Liver (tissue), 9 donors: ENCODE results near the gene FARSA. TPM values are rescaled to one million over a fixed set of nuclear protein-coding genes. Genes with fewer than 3 reads are reported as not detected.

Experiments
- DNase-seq: peaks from one replicate; pipeline ENCODE4 v3.0.0-alpha.2; 2017; ENCODE audit warnings: low spot score
- H3K27ac ChIP-seq, 2 donors: one replicate each; pipeline ENCODE4 v1.7.0; 2013; ENCODE audit warnings: inconsistent platforms in 2 of 2, low read length in 2 of 2, control low read depth in 1 of 2, low read depth in 1 of 2, mild to moderate bottlenecking in 1 of 2
- H3K27me3 ChIP-seq, 4 donors: one replicate each; pipeline versions ENCODE4 v1.6.1 to v1.7.0; 2013; ENCODE audit warnings: low read length in 3 of 4, inconsistent platforms in 1 of 4, mild to moderate bottlenecking in 1 of 4, moderate library complexity in 1 of 4; ENCODE audit not compliant: control insufficient read depth in 4 of 4, insufficient read depth in 4 of 4
- H3K36me3 ChIP-seq, 4 donors: one replicate each; pipeline versions ENCODE4 v1.6.1 to v1.7.0; 2013; ENCODE audit warnings: low read length in 3 of 4, mild to moderate bottlenecking in 3 of 4, low read depth in 1 of 4, moderate library complexity in 1 of 4; ENCODE audit not compliant: control insufficient read depth in 4 of 4, insufficient read depth in 3 of 4
- H3K4me1 ChIP-seq, 4 donors: one replicate each; pipeline versions ENCODE4 v1.6.1 to v1.7.0; 2013; ENCODE audit warnings: low read length in 3 of 4, mild to moderate bottlenecking in 3 of 4, moderate library complexity in 1 of 4; ENCODE audit not compliant: control insufficient read depth in 4 of 4, insufficient read depth in 4 of 4
- H3K4me3 ChIP-seq, 3 donors: one replicate each; pipeline versions ENCODE4 v1.6.1 to v1.7.0; 2013; ENCODE audit warnings: low read length in 3 of 3, control low read depth in 1 of 3, low read depth in 1 of 3, mild to moderate bottlenecking in 1 of 3
- H3K9ac ChIP-seq, 2 donors: one replicate each; pipeline ENCODE4 v1.7.0; 2013; ENCODE audit warnings: low read length in 2 of 2, mild to moderate bottlenecking in 2 of 2, moderate library complexity in 2 of 2, control low read depth in 1 of 2, low read depth in 1 of 2
- H3K9me3 ChIP-seq, 4 donors: one replicate each; pipeline versions ENCODE4 v1.6.1 to v1.7.0; 2013; ENCODE audit warnings: low read length in 3 of 4; ENCODE audit not compliant: control insufficient read depth in 4 of 4
- EGR1 ChIP-seq, 2 donors: IDR thresholded peaks; 2 replicates each; pipeline ENCODE4 v1.6.1; 2016 to 2018; ENCODE audit warnings: antibody characterized with exemption in 2 of 2, low read depth in 2 of 2
- FOXA1 ChIP-seq: IDR thresholded peaks from 2 replicates; pipeline ENCODE4 v1.6.1; 2016; ENCODE audit warnings: antibody characterized with exemption
- FOXA2 ChIP-seq: IDR thresholded peaks from 2 replicates; pipeline ENCODE4 v1.6.1; 2016; ENCODE audit warnings: antibody characterized with exemption
- GABPA ChIP-seq, 2 donors: IDR thresholded peaks in 1 of 2; conservative IDR thresholded peaks in 1 of 2; 2 replicates each; pipeline ENCODE4 v1.6.1; 2016; ENCODE audit warnings: antibody characterized with exemption in 2 of 2, mild to moderate bottlenecking in 1 of 2, moderate library complexity in 1 of 2
- HNF4A ChIP-seq, 2 donors: conservative IDR thresholded peaks; 2 replicates each; pipeline ENCODE4 v1.6.1; 2016; ENCODE audit warnings: antibody characterized with exemption in 2 of 2, mild to moderate bottlenecking in 2 of 2
- HNF4G ChIP-seq: IDR thresholded peaks from 2 replicates; pipeline ENCODE4 v1.6.1; 2016; ENCODE audit warnings: antibody characterized with exemption
- NR2F2 ChIP-seq: IDR thresholded peaks from 2 replicates; pipeline ENCODE4 v1.6.1; 2016; ENCODE audit warnings: antibody characterized with exemption
- RAD21 ChIP-seq, 2 donors: IDR thresholded peaks; 2 replicates each; pipeline ENCODE4 v1.6.1; 2016; ENCODE audit warnings: antibody characterized with exemption in 2 of 2, mild to moderate bottlenecking in 2 of 2
- RXRA ChIP-seq, 2 donors: IDR thresholded peaks; 2 replicates each; pipeline ENCODE4 v1.6.1; 2017 to 2018; ENCODE audit warnings: antibody characterized with exemption in 2 of 2, mild to moderate bottlenecking in 1 of 2
- SP1 ChIP-seq: IDR thresholded peaks from 2 replicates; pipeline ENCODE4 v1.6.1; 2018; ENCODE audit warnings: antibody characterized with exemption, mild to moderate bottlenecking
- TAF1 ChIP-seq: conservative IDR thresholded peaks from 2 replicates; pipeline ENCODE4 v1.6.1; 2016; ENCODE audit warnings: antibody characterized with exemption, mild to moderate bottlenecking
- YY1 ChIP-seq: IDR thresholded peaks from 2 replicates; pipeline ENCODE4 v1.6.1; 2016; ENCODE audit warnings: antibody characterized with exemption, mild to moderate bottlenecking
- WGBS: extraction: QIAGEN DNeasy Blood & Tissue Kit; methylation state at CpG from one replicate; pipeline ENCODE4 v1.1.7; 2013; 5-methylcytosine and 5-hydroxymethylcytosine counted together
- polyA plus RNA-seq, 2 donors: library from polyadenylated mRNA; stranded (reverse) in 1 of 2; unstranded in 1 of 2; fragments of 200-250 nt in 1 of 2; fragments of >200 nt in 1 of 2; fragmentation: Nextera tagmentation in 1 of 2; extraction: Ambion mirVana in 1 of 2; gene quantifications; one replicate each; pipeline versions ENCODE4 v1.2.1 to v1.2.3, GENCODE V29; 2013 to 2015
- total RNA-seq, 2 donors: library from RNA; depleted of rRNA; stranded (reverse); fragments of >200 nt; gene quantifications; one replicate each; pipeline ENCODE4 v1.2.3, GENCODE V29; 2014
- TF ChIP-seq, protein P1 (sequence below): fragments of 150-350 bp; IDR thresholded peaks from 2 replicates; pipeline ENCODE4 v1.5.1; 2017; ENCODE audit warnings: improper control_type of control experiment, low read depth, low read length; ENCODE audit not compliant: missing input control
- TF ChIP-seq, protein P2 (sequence below): IDR thresholded peaks from 2 replicates; pipeline ENCODE4 v1.6.1; 2016; ENCODE audit warnings: antibody characterized with exemption
- TF ChIP-seq, protein P3 (sequence below): IDR thresholded peaks from 2 replicates; pipeline ENCODE4 v1.6.1; 2016; ENCODE audit warnings: antibody characterized with exemption
- TF ChIP-seq, protein P4 (sequence below): IDR thresholded peaks from 2 replicates; pipeline ENCODE4 v1.6.1; 2016; ENCODE audit warnings: antibody characterized with exemption
- TF ChIP-seq, protein P5 (sequence below): IDR thresholded peaks from 2 replicates; pipeline ENCODE4 v1.6.1; 2016; ENCODE audit warnings: antibody characterized with exemption, mild to moderate bottlenecking
- donor health status: healthy.
- donor health status: healthy.
- donor health status: healthy.
- donor health status: healthy.
- donor health status: healthy.

The FARSA gene
- total and polyA plus RNA-seq, 4 donors: 29.8 to 50.1 (median 34.3) TPM

DNA sequence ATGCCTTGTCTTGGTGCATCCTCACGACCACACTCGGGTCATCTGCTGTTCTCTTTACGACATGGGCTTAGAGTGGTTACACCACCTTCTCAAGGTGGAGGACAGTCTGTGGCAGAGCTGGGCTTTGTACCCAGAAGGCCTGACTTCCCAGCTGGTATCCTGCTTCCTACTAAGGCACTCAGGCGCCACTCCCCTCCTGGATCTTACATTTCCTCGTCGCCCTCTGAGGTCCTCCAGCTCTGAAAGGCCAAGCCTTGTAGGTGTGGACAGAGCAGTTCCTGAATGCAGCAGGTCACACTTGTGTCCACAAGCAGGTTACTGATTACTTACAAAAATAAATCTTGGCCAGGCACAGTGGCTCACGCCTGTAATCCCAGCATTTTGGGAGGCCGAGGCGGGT lies 26.3 kb downstream of the FARSA start:
- Histone ChIP-seq H3K9me3 (no peaks in the 10 kb centered on the region), H3K9ac (no peak overlapping the region), H3K36me3 (peaks cover 0 to 5% (median 0%) of the 10 kb centered on the region in 4 donors), H3K27me3 (no peaks in the 10 kb centered on the region), H3K4me1 (no peaks in the 10 kb centered on the region), H3K4me3 (no peak overlapping the region), H3K27ac (no peak overlapping the region)
- DNase-seq: no peak
- TF ChIP-seq FOXA1: no peak
- no peak for TF ChIP-seq SP1
- no peak for TF ChIP-seq HNF4A (conservative IDR thresholded peaks at IDR 0.05)
- TF ChIP-seq TAF1: no peak
- no peak for TF ChIP-seq GABPA (IDR thresholded peaks at IDR 0.05 in 1 of 2, conservative IDR thresholded peaks at IDR 0.05 in 1 of 2)
- TF ChIP-seq HNF4G: no peak
- TF ChIP-seq, protein P1, sequence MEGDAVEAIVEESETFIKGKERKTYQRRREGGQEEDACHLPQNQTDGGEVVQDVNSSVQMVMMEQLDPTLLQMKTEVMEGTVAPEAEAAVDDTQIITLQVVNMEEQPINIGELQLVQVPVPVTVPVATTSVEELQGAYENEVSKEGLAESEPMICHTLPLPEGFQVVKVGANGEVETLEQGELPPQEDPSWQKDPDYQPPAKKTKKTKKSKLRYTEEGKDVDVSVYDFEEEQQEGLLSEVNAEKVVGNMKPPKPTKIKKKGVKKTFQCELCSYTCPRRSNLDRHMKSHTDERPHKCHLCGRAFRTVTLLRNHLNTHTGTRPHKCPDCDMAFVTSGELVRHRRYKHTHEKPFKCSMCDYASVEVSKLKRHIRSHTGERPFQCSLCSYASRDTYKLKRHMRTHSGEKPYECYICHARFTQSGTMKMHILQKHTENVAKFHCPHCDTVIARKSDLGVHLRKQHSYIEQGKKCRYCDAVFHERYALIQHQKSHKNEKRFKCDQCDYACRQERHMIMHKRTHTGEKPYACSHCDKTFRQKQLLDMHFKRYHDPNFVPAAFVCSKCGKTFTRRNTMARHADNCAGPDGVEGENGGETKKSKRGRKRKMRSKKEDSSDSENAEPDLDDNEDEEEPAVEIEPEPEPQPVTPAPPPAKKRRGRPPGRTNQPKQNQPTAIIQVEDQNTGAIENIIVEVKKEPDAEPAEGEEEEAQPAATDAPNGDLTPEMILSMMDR: no peak
- no peak for TF ChIP-seq FOXA2
- TF ChIP-seq, protein P2, sequence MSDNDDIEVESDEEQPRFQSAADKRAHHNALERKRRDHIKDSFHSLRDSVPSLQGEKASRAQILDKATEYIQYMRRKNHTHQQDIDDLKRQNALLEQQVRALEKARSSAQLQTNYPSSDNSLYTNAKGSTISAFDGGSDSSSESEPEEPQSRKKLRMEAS: no peak
- TF ChIP-seq RXRA (IDR thresholded peaks at IDR 0.05): no peak
- TF ChIP-seq, protein P3, sequence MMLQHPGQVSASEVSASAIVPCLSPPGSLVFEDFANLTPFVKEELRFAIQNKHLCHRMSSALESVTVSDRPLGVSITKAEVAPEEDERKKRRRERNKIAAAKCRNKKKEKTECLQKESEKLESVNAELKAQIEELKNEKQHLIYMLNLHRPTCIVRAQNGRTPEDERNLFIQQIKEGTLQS: no peak
- TF ChIP-seq, protein P4, sequence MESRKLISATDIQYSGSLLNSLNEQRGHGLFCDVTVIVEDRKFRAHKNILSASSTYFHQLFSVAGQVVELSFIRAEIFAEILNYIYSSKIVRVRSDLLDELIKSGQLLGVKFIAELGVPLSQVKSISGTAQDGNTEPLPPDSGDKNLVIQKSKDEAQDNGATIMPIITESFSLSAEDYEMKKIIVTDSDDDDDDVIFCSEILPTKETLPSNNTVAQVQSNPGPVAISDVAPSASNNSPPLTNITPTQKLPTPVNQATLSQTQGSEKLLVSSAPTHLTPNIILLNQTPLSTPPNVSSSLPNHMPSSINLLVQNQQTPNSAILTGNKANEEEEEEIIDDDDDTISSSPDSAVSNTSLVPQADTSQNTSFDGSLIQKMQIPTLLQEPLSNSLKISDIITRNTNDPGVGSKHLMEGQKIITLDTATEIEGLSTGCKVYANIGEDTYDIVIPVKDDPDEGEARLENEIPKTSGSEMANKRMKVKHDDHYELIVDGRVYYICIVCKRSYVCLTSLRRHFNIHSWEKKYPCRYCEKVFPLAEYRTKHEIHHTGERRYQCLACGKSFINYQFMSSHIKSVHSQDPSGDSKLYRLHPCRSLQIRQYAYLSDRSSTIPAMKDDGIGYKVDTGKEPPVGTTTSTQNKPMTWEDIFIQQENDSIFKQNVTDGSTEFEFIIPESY: no peak
- TF ChIP-seq RAD21 (IDR thresholded peaks at IDR 0.05): no peak
- WGBS: 91% methylated on average over 9 of the region's 9 CpGs

DNA sequence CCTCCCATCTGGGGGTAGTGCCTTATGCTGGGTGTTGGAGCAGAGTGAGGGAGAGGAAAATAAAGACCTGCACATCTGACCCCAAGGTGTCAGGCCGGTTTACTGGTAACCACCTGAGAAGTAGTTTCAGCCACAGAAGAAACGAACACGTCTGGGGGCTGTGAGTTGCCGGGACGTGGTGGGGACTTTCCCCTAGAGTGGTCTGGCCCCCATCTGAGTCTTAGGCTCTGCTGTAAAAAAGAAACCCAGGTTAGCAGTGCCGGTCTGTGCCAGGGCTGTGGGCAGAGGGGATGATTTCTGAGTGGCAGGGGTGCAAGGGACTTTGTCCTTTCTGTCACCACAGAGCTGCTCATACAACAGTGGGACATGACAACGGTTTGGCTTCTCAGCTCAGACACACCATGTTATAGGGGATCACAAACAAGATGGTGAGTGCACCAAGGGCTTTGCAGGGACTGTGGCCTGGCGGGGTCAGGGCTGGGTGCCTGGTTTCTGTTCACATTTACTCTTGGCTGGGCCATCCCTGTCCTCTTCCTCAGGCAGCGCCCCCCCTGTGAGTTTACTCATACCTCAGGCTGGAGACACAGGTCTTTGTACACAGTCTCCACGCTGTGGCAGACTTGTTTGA lies 33.5 kb downstream of the FARSA start:
- H3K4me3 ChIP-seq: no peak overlapping the region
- H3K36me3 ChIP-seq: peaks cover 5 to 50% (median 6%) of the 10 kb centered on the region in 4 donors
- 85% methylated on average over 10 of the region's 10 CpGs for WGBS
- H3K27me3 ChIP-seq: no peaks in the 10 kb centered on the region
- H3K9me3 ChIP-seq: no peaks in the 10 kb centered on the region
- H3K9ac ChIP-seq: no peak overlapping the region
- H3K4me1 ChIP-seq: no peaks in the 10 kb centered on the region
- H3K27ac ChIP-seq: no peak overlapping the region
- DNase-seq: no peak
- TF ChIP-seq HNF4G (no peak), SP1 (no peak), NR2F2 (no peak), EGR1 (IDR thresholded peaks at IDR 0.05; ENCODE audit: low read depth in 2 of 2) (no peak), YY1 (no peak), FOXA1 (no peak), GABPA (IDR thresholded peaks at IDR 0.05 in 1 of 2, conservative IDR thresholded peaks at IDR 0.05 in 1 of 2) (no peak), TAF1 (no peak), HNF4A (conservative IDR thresholded peaks at IDR 0.05) (no peak), RXRA (IDR thresholded peaks at IDR 0.05) (no peak), FOXA2 (no peak), RAD21 (IDR thresholded peaks at IDR 0.05) (no peak)
- TF ChIP-seq, protein P3: no peak
- TF ChIP-seq, protein P5, sequence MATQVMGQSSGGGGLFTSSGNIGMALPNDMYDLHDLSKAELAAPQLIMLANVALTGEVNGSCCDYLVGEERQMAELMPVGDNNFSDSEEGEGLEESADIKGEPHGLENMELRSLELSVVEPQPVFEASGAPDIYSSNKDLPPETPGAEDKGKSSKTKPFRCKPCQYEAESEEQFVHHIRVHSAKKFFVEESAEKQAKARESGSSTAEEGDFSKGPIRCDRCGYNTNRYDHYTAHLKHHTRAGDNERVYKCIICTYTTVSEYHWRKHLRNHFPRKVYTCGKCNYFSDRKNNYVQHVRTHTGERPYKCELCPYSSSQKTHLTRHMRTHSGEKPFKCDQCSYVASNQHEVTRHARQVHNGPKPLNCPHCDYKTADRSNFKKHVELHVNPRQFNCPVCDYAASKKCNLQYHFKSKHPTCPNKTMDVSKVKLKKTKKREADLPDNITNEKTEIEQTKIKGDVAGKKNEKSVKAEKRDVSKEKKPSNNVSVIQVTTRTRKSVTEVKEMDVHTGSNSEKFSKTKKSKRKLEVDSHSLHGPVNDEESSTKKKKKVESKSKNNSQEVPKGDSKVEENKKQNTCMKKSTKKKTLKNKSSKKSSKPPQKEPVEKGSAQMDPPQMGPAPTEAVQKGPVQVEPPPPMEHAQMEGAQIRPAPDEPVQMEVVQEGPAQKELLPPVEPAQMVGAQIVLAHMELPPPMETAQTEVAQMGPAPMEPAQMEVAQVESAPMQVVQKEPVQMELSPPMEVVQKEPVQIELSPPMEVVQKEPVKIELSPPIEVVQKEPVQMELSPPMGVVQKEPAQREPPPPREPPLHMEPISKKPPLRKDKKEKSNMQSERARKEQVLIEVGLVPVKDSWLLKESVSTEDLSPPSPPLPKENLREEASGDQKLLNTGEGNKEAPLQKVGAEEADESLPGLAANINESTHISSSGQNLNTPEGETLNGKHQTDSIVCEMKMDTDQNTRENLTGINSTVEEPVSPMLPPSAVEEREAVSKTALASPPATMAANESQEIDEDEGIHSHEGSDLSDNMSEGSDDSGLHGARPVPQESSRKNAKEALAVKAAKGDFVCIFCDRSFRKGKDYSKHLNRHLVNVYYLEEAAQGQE: no peak
- TF ChIP-seq, protein P4: no peak
- TF ChIP-seq, protein P2: no peak
